ENCODE results near the gene SND1. TPM values are rescaled to one million over a fixed set of nuclear protein-coding genes. Genes with fewer than 3 reads are reported as not detected.

SND1 gene
- total RNA-seq, 1 experiment from 2014 or later: 106 TPM

DNA sequence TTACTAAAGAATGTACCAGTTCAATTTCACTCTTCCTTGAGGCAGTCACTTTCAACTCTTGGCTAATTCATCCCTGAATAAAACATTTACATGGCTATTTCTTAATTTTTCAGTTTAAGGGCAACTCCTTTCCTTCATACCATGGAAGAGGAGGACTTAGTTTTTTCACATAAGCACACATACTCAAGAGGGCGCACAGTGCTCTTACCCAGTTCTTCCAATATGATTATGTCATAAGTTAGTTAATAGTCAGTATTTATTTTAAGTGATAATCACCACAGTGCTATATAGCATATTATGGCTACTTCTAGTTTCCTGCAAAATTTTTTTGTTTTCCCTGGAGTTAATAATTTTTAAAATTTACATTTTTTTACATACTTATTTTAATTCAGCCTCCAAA, 58.6 kb downstream of the SND1 start:
- no peak for DNase-seq (ENCODE audit: low read depth)
- in situ Hi-C loops (cut with HindIII; ENCODE audit: low pct_unique_long_range_greater_than_20kb, low sequenced_read_pairs): no loop called here

DNA sequence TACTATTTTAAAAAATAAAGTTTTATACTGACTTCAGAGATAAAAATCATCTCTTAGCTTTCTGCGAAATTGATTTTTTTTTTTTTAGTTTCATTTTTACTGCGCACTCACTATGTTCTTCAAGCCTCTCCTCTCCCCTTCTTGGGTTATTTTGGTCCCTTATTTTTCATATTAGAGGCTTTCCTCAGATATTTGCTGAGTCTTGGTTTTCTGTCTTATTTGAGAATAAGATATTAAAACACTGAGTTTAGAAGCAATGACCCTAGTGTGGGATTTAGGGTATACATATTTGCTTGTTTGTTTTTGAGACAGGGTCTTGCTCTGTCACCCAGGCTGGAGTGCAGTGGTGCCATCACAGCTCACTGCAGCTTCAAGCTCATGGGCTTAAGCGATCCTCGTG, 59.9 kb downstream of the SND1 start:
- in situ Hi-C loops (cut with HindIII; ENCODE audit: low pct_unique_long_range_greater_than_20kb, low sequenced_read_pairs): no loop called here
- DNase-seq (ENCODE audit: low read depth): no peak

- DNase-seq (ENCODE audit: low read depth): no peak
- in situ Hi-C loops (cut with HindIII; ENCODE audit: low pct_unique_long_range_greater_than_20kb, low sequenced_read_pairs): no loop called here
Measured at GRCh38 chr7:127713006-127713405, 61.0 kb downstream of the SND1 start.

DNA sequence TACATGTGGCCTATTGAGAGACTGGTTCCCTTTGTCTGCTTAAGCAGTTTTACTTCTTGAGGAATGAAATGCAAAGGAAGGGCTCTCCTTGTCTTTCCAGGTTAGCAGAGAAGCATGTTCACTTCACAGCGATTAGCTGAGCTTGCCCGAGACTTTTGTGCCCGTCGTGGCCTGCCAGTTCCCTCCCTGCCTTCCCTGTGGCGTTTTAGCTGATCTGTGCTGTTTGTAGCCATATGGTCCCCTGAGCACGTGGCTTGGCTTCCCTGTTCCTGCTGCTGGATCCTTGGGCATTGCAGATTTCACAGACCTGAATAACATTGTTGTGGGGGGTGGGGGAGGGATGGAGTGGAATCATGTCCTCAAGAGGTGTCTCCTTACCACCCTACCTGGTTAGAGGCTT, 61.8 kb downstream of the SND1 start:
- in situ Hi-C loops (cut with HindIII; ENCODE audit: low pct_unique_long_range_greater_than_20kb, low sequenced_read_pairs): no loop called here

GRCh38 chr7:127715272-127715671, 63.3 kb downstream of the SND1 start:
- no peak for DNase-seq (ENCODE audit: low read depth)

More for the DNA sequence above, 61.8 kb downstream of the SND1 start:
- no peak for DNase-seq (ENCODE audit: low read depth)

DNA sequence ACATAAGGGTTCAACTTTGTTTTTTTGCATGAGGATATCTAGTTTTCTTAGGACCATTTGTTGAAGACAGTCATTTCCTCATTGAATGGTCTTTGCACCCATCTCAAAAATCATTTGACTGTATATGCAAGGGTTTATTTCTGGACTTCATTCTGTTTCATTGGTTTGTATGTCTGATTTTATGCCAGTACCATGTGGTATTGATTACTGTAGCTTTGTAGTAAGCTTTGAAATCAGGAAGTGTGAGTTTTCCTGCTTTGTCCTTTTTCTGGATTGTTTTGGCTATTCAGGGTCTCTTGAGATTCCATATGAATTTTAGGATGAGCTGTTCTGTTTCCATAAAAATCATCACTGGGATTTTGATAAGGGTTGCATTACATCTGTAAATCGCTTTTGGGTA, 63.9 kb downstream of the SND1 start:
- no peak for DNase-seq (ENCODE audit: low read depth)
- in situ Hi-C loops (cut with HindIII; ENCODE audit: low pct_unique_long_range_greater_than_20kb, low sequenced_read_pairs): no loop called here

More at GRCh38 chr7:127715272-127715671, 63.3 kb downstream of the SND1 start:
- in situ Hi-C loops (cut with HindIII; ENCODE audit: low pct_unique_long_range_greater_than_20kb, low sequenced_read_pairs): no loop called here

DNA sequence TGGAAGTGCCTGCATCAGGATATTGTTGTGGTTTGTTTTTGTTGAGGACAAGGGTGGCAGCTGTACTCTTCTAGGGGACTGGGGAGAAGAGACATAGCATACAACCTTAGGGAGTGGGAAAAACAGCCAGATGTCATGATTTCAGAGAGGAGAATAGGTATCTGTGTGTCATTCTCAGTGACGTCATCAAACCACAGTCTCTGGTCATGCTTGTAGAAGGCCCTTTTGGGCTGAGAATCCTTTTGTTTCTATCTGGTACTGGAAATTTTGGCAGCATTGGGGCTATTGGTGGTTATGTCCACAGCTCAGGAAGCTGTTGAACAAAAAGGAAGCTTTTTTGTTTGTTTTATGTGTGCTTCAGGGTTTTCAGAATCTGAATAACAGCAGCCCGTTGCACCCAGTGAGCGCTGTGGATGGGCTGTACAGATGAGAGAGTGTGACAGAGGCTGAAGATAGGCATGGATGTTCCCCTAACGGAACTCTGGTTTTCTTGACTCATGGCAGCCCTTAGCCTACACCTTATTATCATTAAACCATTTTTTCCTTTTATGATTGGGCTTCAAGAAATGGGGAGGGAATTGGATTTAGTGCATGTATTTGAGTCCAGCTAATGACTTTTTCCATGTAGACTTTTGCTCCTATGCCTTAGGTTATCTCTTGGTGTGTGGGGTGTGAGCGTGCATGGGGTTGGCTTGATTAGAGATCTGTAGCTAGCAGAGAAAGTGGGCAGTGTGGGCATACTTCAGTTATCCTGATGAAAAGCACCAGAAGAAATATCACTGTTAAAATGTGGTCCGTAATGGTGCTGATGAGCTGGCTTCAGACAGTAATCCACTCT, 65.7 kb downstream of the SND1 start:
- DNase-seq (ENCODE audit: low read depth): no peak
- in situ Hi-C loops (cut with HindIII; ENCODE audit: low pct_unique_long_range_greater_than_20kb, low sequenced_read_pairs): no loop called here

GRCh38 chr7:127718340-127718679, 66.3 kb downstream of the SND1 start:
- in situ Hi-C loops (cut with HindIII; ENCODE audit: low pct_unique_long_range_greater_than_20kb, low sequenced_read_pairs): no loop called here
- no peak for DNase-seq (ENCODE audit: low read depth)

DNA sequence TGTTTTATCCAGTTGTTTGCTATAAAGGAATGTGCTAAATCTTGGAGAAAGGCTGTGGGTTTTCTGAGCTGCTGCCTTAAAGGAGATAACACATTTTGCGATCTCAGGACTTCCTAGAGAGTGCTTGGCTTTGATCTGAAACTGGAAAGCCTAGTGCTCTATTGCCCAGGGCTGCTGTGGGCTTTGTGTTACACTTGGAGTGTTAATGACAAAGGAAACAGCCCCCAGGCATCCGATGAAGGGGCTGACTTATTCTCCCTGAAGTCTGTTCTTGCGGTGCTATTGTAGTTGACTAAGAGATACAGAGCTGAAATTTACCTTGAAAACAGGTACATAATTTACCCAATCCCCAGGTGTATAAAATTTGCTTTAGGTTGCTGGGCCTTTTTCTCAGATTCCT, 74.5 kb downstream of the SND1 start:
- in situ Hi-C loops (cut with HindIII; ENCODE audit: low pct_unique_long_range_greater_than_20kb, low sequenced_read_pairs): no loop called here

GRCh38 chr7:127730658-127731276, 78.8 kb downstream of the SND1 start:
- in situ Hi-C loops (cut with HindIII; ENCODE audit: low pct_unique_long_range_greater_than_20kb, low sequenced_read_pairs): no loop called here
- DNase-seq (ENCODE audit: low read depth): no peak

More for the DNA sequence above, 74.5 kb downstream of the SND1 start:
- DNase-seq (ENCODE audit: low read depth): no peak

GRCh38 chr7:127731431-127732080, 79.6 kb downstream of the SND1 start:
- in situ Hi-C loops (cut with HindIII; ENCODE audit: low pct_unique_long_range_greater_than_20kb, low sequenced_read_pairs): no loop called here
- no peak for DNase-seq (ENCODE audit: low read depth)

GRCh38 chr7:127732306-127732705, 80.3 kb downstream of the SND1 start:
- DNase-seq (ENCODE audit: low read depth): no peak
- in situ Hi-C loops (cut with HindIII; ENCODE audit: low pct_unique_long_range_greater_than_20kb, low sequenced_read_pairs): no loop called here

GRCh38 chr7:127733986-127734385, 82.0 kb downstream of the SND1 start:
- in situ Hi-C loops (cut with HindIII; ENCODE audit: low pct_unique_long_range_greater_than_20kb, low sequenced_read_pairs): no loop called here
- DNase-seq (ENCODE audit: low read depth): no peak

DNA sequence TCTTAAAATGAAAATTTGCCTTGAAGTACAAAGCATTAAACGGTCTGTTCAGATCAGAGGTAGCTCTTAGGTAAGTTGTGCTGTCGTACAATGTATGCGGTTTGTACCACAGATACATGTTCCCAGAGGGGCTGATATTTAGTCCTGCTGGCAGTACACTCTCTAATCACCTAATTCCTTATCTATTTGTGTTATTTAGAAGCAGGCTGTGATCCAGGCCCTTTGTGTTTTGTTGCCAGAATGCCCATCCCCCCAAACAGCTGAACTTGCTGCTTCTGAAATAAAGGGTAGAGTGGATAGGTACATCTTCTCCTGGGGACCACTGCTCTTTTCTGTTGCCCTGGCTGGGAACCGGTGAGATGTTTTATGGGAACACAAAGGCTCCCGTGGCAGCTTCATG, 84.5 kb downstream of the SND1 start:
- in situ Hi-C loops (cut with HindIII; ENCODE audit: low pct_unique_long_range_greater_than_20kb, low sequenced_read_pairs): no loop called here
- no peak for DNase-seq (ENCODE audit: low read depth)

GRCh38 chr7:127738859-127739258, 86.9 kb downstream of the SND1 start:
- no peak for DNase-seq (ENCODE audit: low read depth)
- in situ Hi-C loops (cut with HindIII; ENCODE audit: low pct_unique_long_range_greater_than_20kb, low sequenced_read_pairs): no loop called here

- DNase-seq (ENCODE audit: low read depth): no peak
- in situ Hi-C loops (cut with HindIII; ENCODE audit: low pct_unique_long_range_greater_than_20kb, low sequenced_read_pairs): loop anchor here (10.0 kb wide), 1 partner anchor 243 kb away; no protein-coding TSS in a partner anchor
Measured at GRCh38 chr7:127741764-127742375, 89.9 kb downstream of the SND1 start.

DNA sequence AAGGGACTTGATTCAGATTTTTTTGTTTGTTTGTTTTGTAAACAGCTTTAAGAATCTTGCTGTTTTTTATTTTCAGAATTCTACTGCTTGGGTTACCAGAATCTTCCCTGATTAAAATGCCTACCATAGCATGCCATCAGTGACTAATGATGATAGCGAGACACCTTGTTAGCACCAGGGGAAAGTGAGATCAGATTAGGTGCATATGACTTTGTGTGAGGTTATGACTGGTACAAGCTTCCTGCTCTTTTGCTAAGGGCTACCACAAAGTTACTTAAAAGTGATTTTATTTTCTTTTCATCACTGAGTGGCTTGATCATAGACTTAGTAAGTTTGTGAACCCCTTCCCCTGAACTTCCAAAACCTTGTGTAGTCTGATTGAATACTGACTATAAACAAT, 93.5 kb downstream of the SND1 start:
- in situ Hi-C loops (cut with HindIII; ENCODE audit: low pct_unique_long_range_greater_than_20kb, low sequenced_read_pairs): loop anchor here (10.0 kb wide), 1 partner anchor 239 kb away; no protein-coding TSS in a partner anchor
- DNase-seq (ENCODE audit: low read depth): no peak

GRCh38 chr7:127751062-127751461, 99.1 kb downstream of the SND1 start:
- peak; percentile 7 for DNase-seq (ENCODE audit: low read depth)

More at GRCh38 chr7:127751062-127751461, 99.1 kb downstream of the SND1 start:
- in situ Hi-C loops (cut with HindIII; ENCODE audit: low pct_unique_long_range_greater_than_20kb, low sequenced_read_pairs): no loop called here

All from Caki2 (cell line).